ENCODE data around the gene HDAC3.

GRCh38 chr5:141602606-141603005 lies 34.0 kb downstream of the HDAC3 start:
- TF ChIP-seq EZH2phosphoT487 (IDR thresholded peaks at IDR 0.05; ENCODE audit: borderline replicate concordance, low read length) (no peak), EZH2 (IDR thresholded peaks at IDR 0.05; ENCODE audit: low read length, unreplicated experiment) (no peak), CTCF (conservative IDR thresholded peaks at IDR 0.05; ENCODE audit: low read depth, low read length) (no peak)

All from PC-3 (cell line).